IMR-90 (cell line): ENCODE measurements around the gene MFSD12.

Source experiments
- MXI1 ChIP-seq: IDR thresholded peaks from 2 replicates; pipeline ENCODE4 v1.6.1; 2012; ENCODE audit warnings: low read depth, mild to moderate bottlenecking, low read length, moderate library complexity, borderline replicate concordance
- POLR2A ChIP-seq: IDR thresholded peaks from 2 replicates; pipeline ENCODE4 v1.6.1; 2012; ENCODE audit warnings: mild to moderate bottlenecking, low read depth, low read length
- SMC3 ChIP-seq: fragments of 150-350 bp; IDR thresholded peaks from 2 replicates; pipeline ENCODE4 v1.6.1; 2016; ENCODE audit warnings: low read depth, mild to moderate bottlenecking, antibody characterized with exemption, low read length, moderate library complexity

- TF ChIP-seq POLR2A (no peak), SMC3 (no peak), MXI1 (no peak)
Observed at GRCh38 chr19:3535235-3535535, 22.2 kb downstream of the MFSD12 start.
